Stimulated activated naive B cell treated with anti-CD40 and anti-IgM and Interleukin-4, amounts not matched to agents 10 μg/mL and 1 μg/mL and 100 μg/mL, for 72 hours (primary cell): Measurements from ENCODE around the gene DUOX2.
"Not testable (repeated sequence)": the region's sequence is repeated elsewhere in the genome, so short reads cannot be mapped to it uniquely, and the experiment has no call there.

Source experiments
- ATAC-seq, 2 donors: fragments of 150-1000 bp; cut with Tn5 transposase; replicated peaks; 2 replicates each; pipeline ENCODE4 v1.10.0; 2021; ENCODE audit warnings: moderate library complexity in 1 of 2
- DNase-seq: peaks from one replicate; pipeline ENCODE4 v3.0.0; 2021
- H3K27ac Mint-ChIP-seq: one replicate; pipeline ENCODE4 v1.8.0; 2022; ENCODE audit warnings: mild to moderate bottlenecking, mixed read lengths
- H3K27me3 Mint-ChIP-seq, 2 donors: one replicate each; pipeline ENCODE4 v1.8.0; 2022; ENCODE audit warnings: mixed read lengths in 2 of 2
- H3K36me3 Mint-ChIP-seq, 2 donors: one replicate each; pipeline ENCODE4 v1.8.0; 2022; ENCODE audit warnings: mixed read lengths in 2 of 2, mild to moderate bottlenecking in 1 of 2
- H3K4me1 Mint-ChIP-seq, 2 donors: one replicate each; pipeline ENCODE4 v1.8.0; 2022; ENCODE audit warnings: mixed read lengths in 2 of 2, mild to moderate bottlenecking in 1 of 2
- H3K4me3 Mint-ChIP-seq, 2 donors: one replicate each; pipeline ENCODE4 v1.8.0; 2022; ENCODE audit warnings: mild to moderate bottlenecking in 2 of 2, mixed read lengths in 2 of 2, moderate library complexity in 1 of 2
- H3K9me3 Mint-ChIP-seq, 2 donors: one replicate each; pipeline ENCODE4 v1.8.0; 2022; ENCODE audit warnings: mixed read lengths in 2 of 2, mild to moderate bottlenecking in 1 of 2

Gene DUOX2

DNA sequence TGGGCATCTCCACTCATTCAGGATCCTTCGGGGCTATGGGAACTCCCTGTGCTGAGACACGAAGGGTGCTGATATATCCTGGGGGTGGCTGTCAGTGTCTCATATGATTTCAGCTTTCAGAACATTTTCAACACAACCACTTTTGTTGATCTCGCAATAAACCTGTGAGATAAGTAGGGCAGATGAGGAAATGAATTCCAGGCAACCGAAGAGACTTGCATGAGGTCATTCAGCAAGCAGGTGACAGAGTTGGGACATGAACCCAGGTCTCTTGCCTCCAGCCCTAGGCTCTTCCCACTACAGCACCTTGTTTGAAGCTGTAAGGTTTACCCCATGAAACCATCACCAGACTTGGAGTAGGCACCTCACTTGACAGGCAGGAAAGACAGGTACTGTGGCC, 32.4 kb upstream of the DUOX2 start:
- Mint-ChIP-seq H3K9me3 (no peaks in the 10 kb centered on the region), H3K4me1 (no peaks in the 10 kb centered on the region), H3K36me3 (peaks cover 0 to 1% of the 10 kb centered on the region in 2 donors), H3K27ac (no peak overlapping the region), H3K4me3 (no peak overlapping the region), H3K27me3 (peaks cover 2 to 12% of the 10 kb centered on the region in 2 donors)
- DNase-seq = no peak
- no peak for ATAC-seq

DNA sequence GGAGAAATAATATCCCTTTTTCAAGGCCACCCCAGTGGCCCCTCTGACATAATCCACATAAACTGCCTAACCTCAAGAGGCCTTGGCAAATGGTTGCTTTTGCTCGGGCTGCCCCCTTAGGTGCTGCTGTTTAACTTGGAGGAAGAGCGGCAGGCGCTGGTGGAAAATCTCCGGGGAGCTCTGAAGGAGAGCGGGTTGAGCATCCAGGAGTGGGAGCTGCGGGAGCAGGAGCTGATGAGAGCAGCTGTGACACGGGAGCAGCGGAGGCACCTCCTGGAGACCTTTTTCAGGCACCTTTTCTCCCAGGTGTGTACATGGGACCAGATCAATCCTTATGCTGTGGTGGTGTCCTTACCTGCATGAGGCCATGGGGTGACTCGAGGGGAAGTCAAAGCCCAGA, 30.8 kb upstream of the DUOX2 start:
- Mint-ChIP-seq H3K27ac (peak overlapping the region; percentile 63), H3K36me3 (peaks cover 0 to 3% of the 10 kb centered on the region in 2 donors), H3K4me1 (no peaks in the 10 kb centered on the region), H3K27me3 (peaks cover 4 to 12% of the 10 kb centered on the region in 2 donors), H3K4me3 (no peak overlapping the region), H3K9me3 (no peaks in the 10 kb centered on the region)
- DNase-seq (no peak), ATAC-seq (no peak)

DNA sequence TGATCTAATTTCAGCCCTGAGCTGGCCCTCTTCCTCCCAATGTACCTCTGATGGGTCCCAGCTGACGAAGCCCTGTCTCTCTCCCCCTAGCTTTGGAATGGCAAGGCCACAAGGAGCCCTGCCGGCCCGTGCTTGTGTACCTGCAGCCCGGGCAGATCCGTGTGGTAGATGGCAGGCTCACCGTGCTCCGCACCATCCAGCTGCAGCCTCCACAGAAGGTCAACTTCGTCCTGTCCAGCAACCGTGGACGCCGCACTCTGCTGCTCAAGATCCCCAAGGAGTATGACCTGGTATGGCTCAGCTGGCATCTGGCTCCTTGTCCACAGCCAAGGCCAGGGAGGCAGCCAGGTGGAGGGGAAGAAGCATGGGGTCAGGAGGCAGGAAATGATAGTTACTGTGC, 30.0 kb upstream of the DUOX2 start:
- Mint-ChIP-seq H3K4me1 (no peaks in the 10 kb centered on the region), H3K36me3 (peaks cover 0 to 3% of the 10 kb centered on the region in 2 donors), H3K27ac (no peak overlapping the region), H3K4me3 (no peak overlapping the region), H3K9me3 (no peaks in the 10 kb centered on the region), H3K27me3 (peaks cover 4 to 12% of the 10 kb centered on the region in 2 donors)
- no peak for DNase-seq
- ATAC-seq = no peak

GRCh38 chr15:45143056-45143455, 29.1 kb upstream of the DUOX2 start:
- ATAC-seq (no peak), DNase-seq (no peak)
- no peaks in the 10 kb centered on the region for H3K9me3 Mint-ChIP-seq
- peaks cover 0 to 3% of the 10 kb centered on the region in 2 donors for H3K36me3 Mint-ChIP-seq
- peaks cover 9 to 18% of the 10 kb centered on the region in 2 donors for H3K27me3 Mint-ChIP-seq
- no peaks in the 10 kb centered on the region for H3K4me1 Mint-ChIP-seq
- H3K4me3 Mint-ChIP-seq = no peak overlapping the region
- no peak overlapping the region for H3K27ac Mint-ChIP-seq

GRCh38 chr15:45141386-45141785, 27.4 kb upstream of the DUOX2 start:
- ATAC-seq (no peak), DNase-seq (no peak)
- no peaks in the 10 kb centered on the region for H3K9me3 Mint-ChIP-seq
- H3K36me3 Mint-ChIP-seq = peaks cover 0 to 3% of the 10 kb centered on the region in 2 donors
- H3K27me3 Mint-ChIP-seq = peaks cover 20 to 28% of the 10 kb centered on the region in 2 donors
- no peak overlapping the region for H3K27ac Mint-ChIP-seq
- H3K4me3 Mint-ChIP-seq = no peak overlapping the region
- H3K4me1 Mint-ChIP-seq = peaks cover 2 to 3% of the 10 kb centered on the region in 2 donors

DNA sequence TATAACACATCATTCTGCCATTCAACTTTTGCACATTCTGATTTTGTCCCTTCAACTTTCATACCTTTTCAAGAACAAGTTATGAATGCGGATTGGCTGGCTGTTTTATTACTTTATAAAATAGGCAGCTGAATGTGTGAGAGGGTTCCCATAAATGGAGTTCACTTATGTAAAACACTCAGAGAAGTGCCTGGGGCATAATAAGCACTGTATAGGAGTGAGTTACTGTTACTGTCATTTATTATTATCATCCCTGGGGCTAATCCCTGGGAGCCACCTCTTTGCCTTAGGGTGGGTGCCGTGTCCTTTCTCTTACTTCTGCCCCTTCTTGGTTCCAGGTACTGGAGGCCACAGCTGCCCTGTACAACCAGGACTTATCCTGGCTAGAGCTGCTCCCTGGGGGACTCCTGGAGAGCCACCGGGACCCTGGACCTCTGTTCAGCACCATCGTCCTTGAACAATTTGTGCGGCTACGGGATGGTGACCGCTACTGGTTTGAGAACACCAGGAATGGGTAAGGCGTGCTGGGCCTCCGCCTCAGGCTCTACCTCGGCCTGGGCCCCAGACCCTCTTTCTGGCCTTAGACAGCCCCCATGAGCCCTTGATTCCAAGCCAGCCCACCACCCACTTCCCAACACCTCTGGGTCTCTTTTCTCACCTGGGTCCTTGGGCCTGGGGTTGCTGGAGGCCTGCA, 26.7 kb upstream of the DUOX2 start:
- Mint-ChIP-seq H3K4me1 (peaks cover 4 to 6% of the 10 kb centered on the region in 2 donors), H3K9me3 (no peaks in the 10 kb centered on the region), H3K4me3 (no peak overlapping the region), H3K27me3 (peaks cover 24 to 33% of the 10 kb centered on the region in 2 donors), H3K36me3 (peaks cover 0 to 3% of the 10 kb centered on the region in 2 donors), H3K27ac (no peak overlapping the region)
- ATAC-seq (no peak), DNase-seq (no peak)

- Mint-ChIP-seq H3K4me1 (peaks cover 4 to 6% of the 10 kb centered on the region in 2 donors), H3K27ac (no peak overlapping the region), H3K9me3 (no peaks in the 10 kb centered on the region), H3K4me3 (no peak overlapping the region), H3K27me3 (peaks cover 26 to 35% of the 10 kb centered on the region in 2 donors), H3K36me3 (peaks cover 0 to 3% of the 10 kb centered on the region in 2 donors)
- no peak for DNase-seq
- ATAC-seq = no peak
Observed at GRCh38 chr15:45139770-45140169, 25.8 kb upstream of the DUOX2 start.

- H3K27me3 Mint-ChIP-seq = peaks cover 33 to 37% of the 10 kb centered on the region in 2 donors
- no peaks in the 10 kb centered on the region for H3K9me3 Mint-ChIP-seq
- DNase-seq (no peak), ATAC-seq (no peak)
- H3K36me3 Mint-ChIP-seq = peaks cover 0 to 3% of the 10 kb centered on the region in 2 donors
- no peak overlapping the region for H3K27ac Mint-ChIP-seq
- H3K4me1 Mint-ChIP-seq = peaks cover 4 to 6% of the 10 kb centered on the region in 2 donors
- H3K4me3 Mint-ChIP-seq = no peak overlapping the region
Observed at GRCh38 chr15:45138814-45139765, 25.1 kb upstream of the DUOX2 start.

DNA sequence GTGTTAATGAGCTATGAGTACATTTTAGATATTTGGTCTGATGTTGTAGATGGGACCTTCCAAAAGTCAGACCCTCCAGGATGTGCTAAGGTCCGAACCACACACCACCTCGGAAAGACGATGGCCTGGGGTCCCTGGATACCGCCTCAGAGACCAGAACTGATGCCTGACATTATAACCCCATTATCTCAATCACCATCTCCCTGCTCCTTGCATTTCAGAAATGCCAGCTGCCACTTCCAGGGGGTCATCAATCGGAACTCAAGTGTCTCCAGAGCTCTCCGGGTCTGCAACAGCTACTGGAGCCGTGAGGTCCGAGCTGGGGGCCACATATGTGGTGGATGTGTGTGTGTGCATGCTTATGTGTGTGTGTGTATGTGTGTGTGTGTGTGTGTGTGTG, 23.7 kb upstream of the DUOX2 start:
- H3K4me1 Mint-ChIP-seq = peaks cover 4 to 6% of the 10 kb centered on the region in 2 donors
- H3K36me3 Mint-ChIP-seq = peaks cover 0 to 3% of the 10 kb centered on the region in 2 donors
- no peak overlapping the region for H3K27ac Mint-ChIP-seq
- H3K9me3 Mint-ChIP-seq = no peaks in the 10 kb centered on the region
- DNase-seq (no peak), ATAC-seq (no peak)
- H3K27me3 Mint-ChIP-seq = peaks cover 46 to 47% of the 10 kb centered on the region in 2 donors
- no peak overlapping the region for H3K4me3 Mint-ChIP-seq

GRCh38 chr15:45136378-45136764, 22.4 kb upstream of the DUOX2 start:
- DNase-seq (no peak), ATAC-seq (no peak)
- Mint-ChIP-seq H3K27me3 (peaks cover 41 to 57% of the 10 kb centered on the region in 2 donors), H3K4me3 (peak overlapping the region; percentile 4 to 46), H3K36me3 (peaks cover 0 to 2% of the 10 kb centered on the region in 2 donors), H3K4me1 (peaks cover 4 to 6% of the 10 kb centered on the region in 2 donors), H3K27ac (no peak overlapping the region), H3K9me3 (no peaks in the 10 kb centered on the region)

- H3K4me1 Mint-ChIP-seq, H3K36me3 Mint-ChIP-seq, ATAC-seq, H3K9me3 Mint-ChIP-seq, DNase-seq, H3K27ac Mint-ChIP-seq: not testable (repeated sequence)
- H3K27me3 Mint-ChIP-seq = peaks cover 46 to 60% of the 10 kb centered on the region in 2 donors
- peak overlapping the region in 1 of 2 donors; percentile 4 for H3K4me3 Mint-ChIP-seq
Observed at GRCh38 chr15:45135705-45136377, 21.9 kb upstream of the DUOX2 start.

- Mint-ChIP-seq H3K4me3 (peak overlapping the region; percentile 64), H3K27ac (no peak overlapping the region), H3K4me1 (peaks cover 6% of the 10 kb centered on the region in 2 donors), H3K36me3 (no peaks in the 10 kb centered on the region), H3K27me3 (peaks cover 53 to 66% of the 10 kb centered on the region in 2 donors), H3K9me3 (no peaks in the 10 kb centered on the region)
- peak; percentile 44 to 53 for ATAC-seq
- no peak for DNase-seq
Observed at GRCh38 chr15:45134682-45135604, 21.0 kb upstream of the DUOX2 start.

- Mint-ChIP-seq H3K27ac (no peak overlapping the region), H3K4me1 (peaks cover 6 to 8% of the 10 kb centered on the region in 2 donors), H3K36me3 (no peaks in the 10 kb centered on the region), H3K27me3 (peaks cover 60 to 68% of the 10 kb centered on the region in 2 donors), H3K9me3 (no peaks in the 10 kb centered on the region), H3K4me3 (peak overlapping the region; percentile 22 to 27)
- ATAC-seq = no peak
- DNase-seq = no peak
Observed at GRCh38 chr15:45134046-45134445, 20.1 kb upstream of the DUOX2 start.
